Trophoblast cell (in vitro differentiated cells and primary cell): ENCODE measurements around the gene NUDT3.
"Not testable (repeated sequence)": the region's sequence is repeated elsewhere in the genome, so short reads cannot be mapped to it uniquely, and the experiment has no call there.

Experiments used
- DNase-seq, 2 donors: peaks; one replicate each; pipeline ENCODE4 v3.0.0-alpha.2; 2016
- H2AFZ ChIP-seq: 2 replicates; pipeline ENCODE4 v1.6.1; 2013; ENCODE audit warnings: low read length, moderate library complexity, mild to moderate bottlenecking; ENCODE audit not compliant: insufficient read depth, poor library complexity
- H2AK5ac ChIP-seq: 2 replicates; pipeline ENCODE4 v1.6.1; 2013; ENCODE audit warnings: mild to moderate bottlenecking, low read length
- H2BK120ac ChIP-seq: 2 replicates; pipeline ENCODE4 v1.6.1; 2013; ENCODE audit warnings: low read length, mild to moderate bottlenecking, moderate library complexity; ENCODE audit not compliant: insufficient read depth, poor library complexity
- H2BK12ac ChIP-seq: 2 replicates; pipeline ENCODE4 v1.6.1; 2013; ENCODE audit warnings: mild to moderate bottlenecking, low read length, moderate library complexity
- H2BK5ac ChIP-seq: 2 replicates; pipeline ENCODE4 v1.6.1; 2013; ENCODE audit warnings: low read length, low read depth, moderate library complexity, mild to moderate bottlenecking; ENCODE audit not compliant: poor library complexity
- H3K14ac ChIP-seq: 2 replicates; pipeline ENCODE4 v1.6.1; 2013; ENCODE audit warnings: mild to moderate bottlenecking, low read length
- H3K18ac ChIP-seq: 2 replicates; pipeline ENCODE4 v1.6.1; 2013; ENCODE audit warnings: mild to moderate bottlenecking, low read length
- H3K23ac ChIP-seq: 2 replicates; pipeline ENCODE4 v1.6.1; 2013; ENCODE audit warnings: low read length
- H3K27ac ChIP-seq: 2 replicates; pipeline ENCODE4 v1.5.1; 2013; ENCODE audit warnings: low read depth, mild to moderate bottlenecking, inconsistent platforms, low read length, moderate library complexity
- H3K27me3 ChIP-seq: 2 replicates; pipeline ENCODE4 v1.6.1; 2013; ENCODE audit warnings: inconsistent platforms, mild to moderate bottlenecking, low read length, moderate library complexity; ENCODE audit not compliant: insufficient read depth
- H3K36me3 ChIP-seq, 2 experiments: 1 replicate in 1 of 2; 2 replicates in 1 of 2; pipeline ENCODE4 v1.6.1; 2013; ENCODE audit warnings: low read length in 2 of 2, mild to moderate bottlenecking in 2 of 2, moderate library complexity in 1 of 2; ENCODE audit not compliant: insufficient read depth in 2 of 2, control insufficient read depth in 1 of 2
- H3K4ac ChIP-seq: 2 replicates; pipeline ENCODE4 v1.6.1; 2013; ENCODE audit warnings: low read depth, mild to moderate bottlenecking, low read length, moderate library complexity
- H3K4me1 ChIP-seq, 2 experiments: 1 replicate in 1 of 2; 2 replicates in 1 of 2; pipeline ENCODE4 v1.6.1; 2013; ENCODE audit warnings: low read length in 2 of 2, mild to moderate bottlenecking in 2 of 2, moderate library complexity in 1 of 2; ENCODE audit not compliant: insufficient read depth in 2 of 2, control insufficient read depth in 1 of 2
- H3K4me2 ChIP-seq: 2 replicates; pipeline ENCODE4 v1.6.1; 2013; ENCODE audit warnings: inconsistent platforms, mild to moderate bottlenecking, low read length, moderate library complexity
- H3K4me3 ChIP-seq: 2 replicates; pipeline ENCODE4 v1.5.1; 2013; ENCODE audit warnings: mild to moderate bottlenecking, low read depth, low read length, inconsistent platforms
- H3K79me1 ChIP-seq: one replicate; pipeline ENCODE4 v1.6.1; 2013; ENCODE audit warnings: low read length
- H3K79me2 ChIP-seq: 2 replicates; pipeline ENCODE4 v1.6.1; 2013; ENCODE audit warnings: low read length, mild to moderate bottlenecking; ENCODE audit not compliant: control insufficient read depth, insufficient read depth, poor library complexity
- H3K9ac ChIP-seq: 2 replicates; pipeline ENCODE4 v1.6.1; 2013; ENCODE audit warnings: mild to moderate bottlenecking, low read length
- H3K9me3 ChIP-seq: 2 replicates; pipeline ENCODE4 v1.6.1; 2013; ENCODE audit warnings: low read depth, mild to moderate bottlenecking, control low read depth, inconsistent platforms, low read length; ENCODE audit not compliant: insufficient read depth
- H4K12ac ChIP-seq: 2 replicates; pipeline ENCODE4 v1.6.1; 2013; ENCODE audit warnings: low read depth, mild to moderate bottlenecking, low read length, moderate library complexity
- H4K8ac ChIP-seq: 2 replicates; pipeline ENCODE4 v1.6.1; 2013; ENCODE audit warnings: low read depth, mild to moderate bottlenecking, low read length, moderate library complexity
- H4K91ac ChIP-seq: one replicate; pipeline ENCODE4 v1.6.1; 2013; ENCODE audit warnings: low read depth, mild to moderate bottlenecking, low read length, moderate library complexity
- WGBS: extraction: QIAGEN DNeasy Blood & Tissue Kit; methylation state at CpG from one replicate; pipeline ENCODE4 v1.1.7; 2013; ENCODE audit warnings: missing lambda C conversion rate; ENCODE audit not compliant: insufficient read length, insufficient coverage; ENCODE audit errors: extremely low coverage; 5-methylcytosine and 5-hydroxymethylcytosine counted together

NUDT3 gene

GRCh38 chr6:34374069-34374468 lies 18.4 kb downstream of the NUDT3 start:
- Histone ChIP-seq H2AK5ac (no peak overlapping the region), H4K91ac (no peak overlapping the region), H3K4me3 (no peak overlapping the region), H3K79me2 (no peaks in the 10 kb centered on the region), H2BK120ac (no peak overlapping the region), H3K27me3 (no peaks in the 10 kb centered on the region), H2AFZ (no peak overlapping the region), H2BK12ac (no peak overlapping the region), H3K4ac (no peak overlapping the region), H3K4me2 (no peak overlapping the region), H3K79me1 (no peaks in the 10 kb centered on the region), H3K14ac (no peak overlapping the region), H4K12ac (no peak overlapping the region), H3K9ac (no peak overlapping the region), H2BK5ac (no peak overlapping the region), H3K9me3 (no peaks in the 10 kb centered on the region), H3K27ac (no peak overlapping the region), H3K18ac (no peak overlapping the region), H3K36me3 (no peaks in the 10 kb centered on the region), H3K23ac (no peak overlapping the region), H4K8ac (no peak overlapping the region), H3K4me1 (no peaks in the 10 kb centered on the region)
- no CpG with 5 or more reads among the region's 3 CpGs for WGBS
- DNase-seq: peak in 1 of 2 donors; percentile 14

- Histone ChIP-seq H4K8ac (no peak overlapping the region), H3K36me3 (no peaks in the 10 kb centered on the region), H2AFZ (no peak overlapping the region), H2BK120ac (no peak overlapping the region), H3K27me3 (no peaks in the 10 kb centered on the region), H4K12ac (no peak overlapping the region), H3K79me1 (no peaks in the 10 kb centered on the region), H3K4me2 (no peak overlapping the region), H3K4me1 (no peaks in the 10 kb centered on the region), H3K4ac (no peak overlapping the region), H2BK5ac (no peak overlapping the region), H2BK12ac (no peak overlapping the region), H3K4me3 (no peak overlapping the region), H3K9ac (no peak overlapping the region), H3K14ac (no peak overlapping the region), H2AK5ac (no peak overlapping the region), H3K18ac (no peak overlapping the region), H3K9me3 (no peaks in the 10 kb centered on the region), H3K23ac (no peak overlapping the region), H3K79me2 (no peaks in the 10 kb centered on the region), H3K27ac (no peak overlapping the region), H4K91ac (no peak overlapping the region)
- WGBS: no CpG with 5 or more reads among the region's 5 CpGs
- no peak for DNase-seq
Observed at GRCh38 chr6:34373511-34373910, 19.0 kb downstream of the NUDT3 start.

DNA sequence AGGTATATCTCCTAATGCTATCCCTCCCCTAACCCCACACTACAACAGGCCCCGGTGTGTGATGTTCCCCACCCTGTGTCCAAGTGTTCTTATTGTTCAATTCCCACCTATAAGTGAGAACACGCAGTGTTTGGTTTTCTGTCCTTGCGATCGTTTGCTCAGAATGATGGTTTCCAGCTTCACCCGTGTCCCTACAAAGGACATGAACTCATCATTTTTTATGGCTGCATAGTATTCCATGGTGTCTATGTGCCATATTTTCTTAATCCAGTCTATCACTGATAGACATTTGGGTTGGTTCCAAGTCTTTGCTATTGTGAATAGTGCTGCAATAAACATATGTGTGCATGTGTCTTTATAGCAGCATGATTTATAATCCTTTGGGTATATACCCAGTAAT lies 20.6 kb downstream of the NUDT3 start:
- H3K4me2 ChIP-seq, H3K18ac ChIP-seq, H3K9ac ChIP-seq, H2BK5ac ChIP-seq, H4K12ac ChIP-seq, H3K4ac ChIP-seq, H4K91ac ChIP-seq, H3K23ac ChIP-seq, H2BK12ac ChIP-seq, H2BK120ac ChIP-seq, H3K27me3 ChIP-seq, H3K4me1 ChIP-seq, H2AK5ac ChIP-seq, H3K9me3 ChIP-seq, H2AFZ ChIP-seq, H3K79me1 ChIP-seq, H3K4me3 ChIP-seq, H3K36me3 ChIP-seq, H3K14ac ChIP-seq, H3K27ac ChIP-seq, DNase-seq, H3K79me2 ChIP-seq, H4K8ac ChIP-seq: not testable (repeated sequence)
- no CpG with 5 or more reads among the region's 5 CpGs for WGBS

GRCh38 chr6:34370361-34370760 lies 22.1 kb downstream of the NUDT3 start:
- Histone ChIP-seq H3K4me3 (no peak overlapping the region), H3K4me2 (no peak overlapping the region), H2BK12ac (no peak overlapping the region), H3K4ac (no peak overlapping the region), H3K27ac (no peak overlapping the region), H2AFZ (peak overlapping the region; percentile 69), H3K9me3 (no peaks in the 10 kb centered on the region), H4K8ac (no peak overlapping the region), H2BK5ac (no peak overlapping the region), H3K79me2 (no peaks in the 10 kb centered on the region), H4K91ac (no peak overlapping the region), H3K23ac (peak overlapping the region; percentile 12), H4K12ac (no peak overlapping the region), H3K18ac (no peak overlapping the region), H2AK5ac (no peak overlapping the region), H3K9ac (no peak overlapping the region), H3K79me1 (no peaks in the 10 kb centered on the region), H2BK120ac (no peak overlapping the region), H3K36me3 (no peaks in the 10 kb centered on the region), H3K27me3 (no peaks in the 10 kb centered on the region), H3K14ac (no peak overlapping the region), H3K4me1 (no peaks in the 10 kb centered on the region)
- WGBS: no CpG with 5 or more reads among the region's 5 CpGs
- no peak for DNase-seq
